ENCODE measurements around the gene OR2A5. TPM values are rescaled to one million over a fixed set of nuclear protein-coding genes. Genes with fewer than 3 reads are reported as not detected.

The OR2A5 gene
- total RNA-seq, 1 experiment from 2014 or later: not detected

GRCh38 chr7:144019457-144019856, 29.3 kb upstream of the OR2A5 start:
- CTCF ChIA-PET: no interaction called here
- Histone ChIP-seq H3K9me2 (ENCODE audit: insufficient read depth) (no peaks in the 10 kb centered on the region), H3K4me1 (ENCODE audit: control insufficient read depth in 1 of 2, insufficient read depth in 2 of 2, low read length in 2 of 2) (no peaks in the 10 kb centered on the region), H3K9ac (ENCODE audit: low read length) (no peak overlapping the region), H3K36me3 (ENCODE audit: control insufficient read depth in 1 of 2, insufficient read depth in 2 of 2, low read length in 2 of 2) (no peaks in the 10 kb centered on the region), H2AFZ (ENCODE audit: low read depth, low read length, poor library complexity, severe bottlenecking) (no peak overlapping the region), H3K4me2 (ENCODE audit: low read length) (no peak overlapping the region), H3K4me3 (replicated peaks in 1 of 2; ENCODE audit: low read depth in 1 of 2, low read length in 2 of 2) (no peak overlapping the region), H3K79me2 (ENCODE audit: insufficient read depth, low read length) (no peaks in the 10 kb centered on the region), H3K27ac (ENCODE audit: low read depth, low read length) (no peak overlapping the region), H3K27me3 (ENCODE audit: insufficient read depth, low read length) (no peaks in the 10 kb centered on the region), H4K20me1 (ENCODE audit: insufficient read depth) (no peaks in the 10 kb centered on the region), H3K9me3 (ENCODE audit: control insufficient read depth in 1 of 2, insufficient read depth in 1 of 2, low read depth in 1 of 2, low read length in 2 of 2) (no peaks in the 10 kb centered on the region)
- RAD21 ChIA-PET (ENCODE audit: low non-redundant PET in 1 of 2, low total read pairs in 2 of 2, uncharacterized antibody in 2 of 2, unreplicated experiment in 2 of 2): no interaction called here
- TF ChIP-seq POLR2AphosphoS5 (IDR thresholded peaks at IDR 0.05; ENCODE audit: low read depth, low read length): no peak
- no peak for TF ChIP-seq RAD21 (IDR thresholded peaks at IDR 0.05; ENCODE audit: low read depth)
- TF ChIP-seq ELF1 (IDR thresholded peaks at IDR 0.05; ENCODE audit: borderline replicate concordance, low read depth): no peak
- no peak for TF ChIP-seq POLR2A (IDR thresholded peaks at IDR 0.05; ENCODE audit: borderline replicate concordance, extremely low read depth, insufficient read depth, insufficient read length)
- no peak for TF ChIP-seq EZH2 (IDR thresholded peaks at IDR 0.05)
- TF ChIP-seq YY1 (IDR thresholded peaks at IDR 0.05; ENCODE audit: extremely low read depth, insufficient replicate concordance, low read depth, low read length): no peak
- TF ChIP-seq EZH2phosphoT487 (IDR thresholded peaks at IDR 0.05; ENCODE audit: borderline replicate concordance): no peak
- TF ChIP-seq, protein P1, sequence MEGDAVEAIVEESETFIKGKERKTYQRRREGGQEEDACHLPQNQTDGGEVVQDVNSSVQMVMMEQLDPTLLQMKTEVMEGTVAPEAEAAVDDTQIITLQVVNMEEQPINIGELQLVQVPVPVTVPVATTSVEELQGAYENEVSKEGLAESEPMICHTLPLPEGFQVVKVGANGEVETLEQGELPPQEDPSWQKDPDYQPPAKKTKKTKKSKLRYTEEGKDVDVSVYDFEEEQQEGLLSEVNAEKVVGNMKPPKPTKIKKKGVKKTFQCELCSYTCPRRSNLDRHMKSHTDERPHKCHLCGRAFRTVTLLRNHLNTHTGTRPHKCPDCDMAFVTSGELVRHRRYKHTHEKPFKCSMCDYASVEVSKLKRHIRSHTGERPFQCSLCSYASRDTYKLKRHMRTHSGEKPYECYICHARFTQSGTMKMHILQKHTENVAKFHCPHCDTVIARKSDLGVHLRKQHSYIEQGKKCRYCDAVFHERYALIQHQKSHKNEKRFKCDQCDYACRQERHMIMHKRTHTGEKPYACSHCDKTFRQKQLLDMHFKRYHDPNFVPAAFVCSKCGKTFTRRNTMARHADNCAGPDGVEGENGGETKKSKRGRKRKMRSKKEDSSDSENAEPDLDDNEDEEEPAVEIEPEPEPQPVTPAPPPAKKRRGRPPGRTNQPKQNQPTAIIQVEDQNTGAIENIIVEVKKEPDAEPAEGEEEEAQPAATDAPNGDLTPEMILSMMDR (IDR thresholded peaks at IDR 0.05 in 2 of 3, conservative IDR thresholded peaks at IDR 0.05 in 1 of 3; ENCODE audit: borderline replicate concordance in 1 of 3, insufficient read depth in 1 of 3, low read depth in 2 of 3, low read length in 2 of 3): no peak
- no peak for TF ChIP-seq EGR1 (IDR thresholded peaks at IDR 0.05; ENCODE audit: low read depth)
- TF ChIP-seq SIN3A (IDR thresholded peaks at IDR 0.05; ENCODE audit: low read depth): no peak
- TF ChIP-seq ZNF274 (IDR thresholded peaks at IDR 0.05; ENCODE audit: low read depth, low read length): no peak
- TF ChIP-seq, protein P2, sequence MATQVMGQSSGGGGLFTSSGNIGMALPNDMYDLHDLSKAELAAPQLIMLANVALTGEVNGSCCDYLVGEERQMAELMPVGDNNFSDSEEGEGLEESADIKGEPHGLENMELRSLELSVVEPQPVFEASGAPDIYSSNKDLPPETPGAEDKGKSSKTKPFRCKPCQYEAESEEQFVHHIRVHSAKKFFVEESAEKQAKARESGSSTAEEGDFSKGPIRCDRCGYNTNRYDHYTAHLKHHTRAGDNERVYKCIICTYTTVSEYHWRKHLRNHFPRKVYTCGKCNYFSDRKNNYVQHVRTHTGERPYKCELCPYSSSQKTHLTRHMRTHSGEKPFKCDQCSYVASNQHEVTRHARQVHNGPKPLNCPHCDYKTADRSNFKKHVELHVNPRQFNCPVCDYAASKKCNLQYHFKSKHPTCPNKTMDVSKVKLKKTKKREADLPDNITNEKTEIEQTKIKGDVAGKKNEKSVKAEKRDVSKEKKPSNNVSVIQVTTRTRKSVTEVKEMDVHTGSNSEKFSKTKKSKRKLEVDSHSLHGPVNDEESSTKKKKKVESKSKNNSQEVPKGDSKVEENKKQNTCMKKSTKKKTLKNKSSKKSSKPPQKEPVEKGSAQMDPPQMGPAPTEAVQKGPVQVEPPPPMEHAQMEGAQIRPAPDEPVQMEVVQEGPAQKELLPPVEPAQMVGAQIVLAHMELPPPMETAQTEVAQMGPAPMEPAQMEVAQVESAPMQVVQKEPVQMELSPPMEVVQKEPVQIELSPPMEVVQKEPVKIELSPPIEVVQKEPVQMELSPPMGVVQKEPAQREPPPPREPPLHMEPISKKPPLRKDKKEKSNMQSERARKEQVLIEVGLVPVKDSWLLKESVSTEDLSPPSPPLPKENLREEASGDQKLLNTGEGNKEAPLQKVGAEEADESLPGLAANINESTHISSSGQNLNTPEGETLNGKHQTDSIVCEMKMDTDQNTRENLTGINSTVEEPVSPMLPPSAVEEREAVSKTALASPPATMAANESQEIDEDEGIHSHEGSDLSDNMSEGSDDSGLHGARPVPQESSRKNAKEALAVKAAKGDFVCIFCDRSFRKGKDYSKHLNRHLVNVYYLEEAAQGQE (IDR thresholded peaks at IDR 0.05; ENCODE audit: low read depth): no peak
- TF ChIP-seq JUND (IDR thresholded peaks at IDR 0.05): no peak
- intact Hi-C loops (cut with micrococcal nuclease): no loop called here
- no TSS peak for BruUV-seq (replicated peaks)
- ATAC-seq (no peak), DNase-seq (ENCODE audit: low read depth, low spot score) (no peak)
- POLR2A ChIA-PET: no interaction called here

Data from HCT116 (cell line).